ENCODE data around the gene B4GALNT1. TPM values are rescaled to one million over a fixed set of nuclear protein-coding genes. Genes with fewer than 3 reads are reported as not detected.

B4GALNT1 gene
- total and polyA plus RNA-seq, 10 of the 15 experiments (the other 5 are each of a cell fraction or from before 2014, with no cell fraction given): 0.01 to 0.38 (median 0.14) TPM; not detected in 3

GRCh38 chr12:57625261-57626032, 7.6 kb downstream of the B4GALNT1 start (continued):
- TF ChIP-seq ETV6 (conservative IDR thresholded peaks at IDR 0.05 in 1 of 2, IDR thresholded peaks at IDR 0.05 in 1 of 2; ENCODE audit: borderline replicate concordance in 1 of 2, low read depth in 1 of 2) (no peak), SREBF1 (IDR thresholded peaks at IDR 0.05; ENCODE audit: low read length) (no peak), PBX3 (IDR thresholded peaks at IDR 0.05; ENCODE audit: insufficient replicate concordance, low read depth, low read length) (no peak), ATF7 (IDR thresholded peaks at IDR 0.05; ENCODE audit: low read depth) (no peak), ZNF592 (IDR thresholded peaks at IDR 0.05) (no peak)
